K562 (cell line): ENCODE data around the gene DENND4C. TPM values are rescaled to one million over a fixed set of nuclear protein-coding genes. Genes with fewer than 3 reads are reported as not detected.
A peak's percentile ranks its signal among the peaks of the same experiment; 100 is the strongest.

ENCODE experiments used
- ATAC-seq: fragments of 200-7000 bp; cut with Tn5 transposase; 3 replicates; pipeline ENCODE4 v1.9.1; 2020; ENCODE audit warnings: moderate library complexity
- BruUV-seq: library from RNA; stranded (reverse); fragments of 400-500 nt; replicated peaks from 2 replicates; lab custom pipeline; 2021; lab: Mats Ljungman, UMichigan
- CTCF ChIA-PET: fragments of 300-600 bp; formaldehyde crosslinking; extraction: SDS; loops from one replicate; lab custom pipeline; 2021; ENCODE audit warnings: low intra/inter-chr PET ratio; lab: Yijun Ruan, JAX
- POLR2A ChIA-PET: fragments of 300-600, 350-650 bp; sonication (Branson Sonifier 250); formaldehyde crosslinking; extraction: SDS; loops from one replicate; lab custom pipeline; 2021; ENCODE audit warnings: antibody characterized with exemption, inconsistent platforms; lab: Yijun Ruan, JAX
- DNase-seq, 4 experiments: peaks; one replicate each; pipeline versions ENCODE4 v3.0.0 to v3.0.0-alpha.2; 2011 to 2018; ENCODE audit warnings: low spot score in 3 of 4, mixed read lengths in 3 of 4; ENCODE audit errors: extremely low read depth in 1 of 4
- FAIRE-seq: peaks from 2 replicates; lab custom pipeline; 2011; peaks lifted over from hg19 to GRCh38; lab: Jason Lieb, UNC
- H2AFZ ChIP-seq: 2 replicates; pipeline ENCODE4 v1.6.0; 2011; ENCODE audit warnings: low read depth, low read length, control low read depth, inconsistent platforms
- H3K27ac ChIP-seq: fragments of 200-600 bp; 3 replicates; pipeline ENCODE4 v1.8.0; 2011; ENCODE audit warnings: low read depth, mild to moderate bottlenecking, control low read depth, inconsistent platforms, low read length, moderate library complexity, mixed read lengths; ENCODE audit errors: extremely low read depth
- H3K27me3 ChIP-seq, 2 experiments: fragments of 300-600 bp in 1 of 2; 2 replicates in 1 of 2; 3 replicates in 1 of 2; pipeline versions ENCODE4 v1.6.0 to v1.8.0; 2011; ENCODE audit warnings: inconsistent platforms in 2 of 2, low read length in 2 of 2, mild to moderate bottlenecking in 1 of 2, mixed read lengths in 1 of 2, moderate library complexity in 1 of 2; ENCODE audit not compliant: control insufficient read depth in 2 of 2, insufficient read depth in 2 of 2
- H3K36me3 ChIP-seq: fragments of 300-600 bp; 3 replicates; pipeline ENCODE4 v1.8.0; 2011; ENCODE audit warnings: mild to moderate bottlenecking, low read length, inconsistent platforms; ENCODE audit not compliant: control insufficient read depth, insufficient read depth
- H3K4me1 ChIP-seq, 2 experiments: fragments of 200-600 bp in 1 of 2; replicated peaks in 1 of 2; 2 replicates in 1 of 2; 3 replicates in 1 of 2; pipeline versions ENCODE4 v1.5.1 to v1.8.0; 2011; ENCODE audit warnings: inconsistent platforms in 2 of 2, low read length in 2 of 2, mild to moderate bottlenecking in 1 of 2, mixed read lengths in 1 of 2, moderate library complexity in 1 of 2; ENCODE audit not compliant: control insufficient read depth in 2 of 2, insufficient read depth in 2 of 2
- H3K4me2 ChIP-seq: 2 replicates; pipeline ENCODE4 v1.6.1; 2011; ENCODE audit warnings: low read length, control low read depth, inconsistent platforms, mixed read lengths; ENCODE audit not compliant: insufficient read depth
- H3K4me3 ChIP-seq: fragments of 200-600 bp; sonication (generic), shearing (Covaris generic); 2 replicates; pipeline ENCODE4 v1.5.1; 2016; ENCODE audit warnings: control low read depth, inconsistent platforms
- H3K79me2 ChIP-seq: fragments of 200-600 bp; 3 replicates; pipeline ENCODE4 v1.8.0; 2011; ENCODE audit warnings: low read length, inconsistent platforms; ENCODE audit not compliant: control insufficient read depth, insufficient read depth
- H3K9ac ChIP-seq, 2 experiments: 2 replicates each; pipeline versions ENCODE4 v1.6.0 to v1.6.1; 2011; ENCODE audit warnings: low read depth in 2 of 2, low read length in 2 of 2, control low read depth in 1 of 2, inconsistent platforms in 1 of 2, mild to moderate bottlenecking in 1 of 2, mixed read lengths in 1 of 2; ENCODE audit not compliant: insufficient read depth in 1 of 2
- H3K9me1 ChIP-seq: one replicate; pipeline ENCODE4 v1.6.0; 2011; ENCODE audit warnings: inconsistent platforms, mild to moderate bottlenecking, low read length, moderate library complexity; ENCODE audit not compliant: control insufficient read depth, insufficient read depth
- H3K9me3 ChIP-seq: replicated peaks from 2 replicates; pipeline ENCODE4 v1.5.1; 2011; ENCODE audit warnings: low read depth, low read length, inconsistent platforms; ENCODE audit not compliant: control insufficient read depth, insufficient read depth
- H4K20me1 ChIP-seq: replicated peaks from 2 replicates; pipeline ENCODE4 v1.6.1; 2011; ENCODE audit warnings: low read length, inconsistent platforms, mixed read lengths; ENCODE audit not compliant: control insufficient read depth, insufficient read depth
- C11orf30 ChIP-seq: fragments of 450-650 bp; IDR thresholded peaks from 2 replicates; pipeline ENCODE4 v1.6.1; 2016; ENCODE audit warnings: low read depth, mild to moderate bottlenecking
- CBFA2T3 ChIP-seq: fragments of 450-650 bp; IDR thresholded peaks from 2 replicates; pipeline ENCODE4 v1.6.1; 2017
- COPS2 ChIP-seq: fragments of 450-650 bp; conservative IDR thresholded peaks from 2 replicates; pipeline ENCODE4 v1.6.1; 2016; ENCODE audit warnings: mild to moderate bottlenecking, moderate library complexity
- DIDO1 ChIP-seq: fragments of 450-650 bp; IDR thresholded peaks from 2 replicates; pipeline ENCODE4 v1.6.1; 2016; ENCODE audit warnings: low read depth, missing biosample characterization, missing genetic modification characterization
- HOXB6 ChIP-seq: fragments of 250-450 bp; sonication (Bioruptor Pico); IDR thresholded peaks from 2 replicates; pipeline ENCODE4 v1.5.1; 2022; ENCODE audit warnings: mild to moderate bottlenecking, borderline replicate concordance
- MAFF ChIP-seq: IDR thresholded peaks from 2 replicates; pipeline ENCODE4 v1.6.1; 2012; ENCODE audit warnings: low read length, improper control_type of control experiment
- MAFK ChIP-seq: IDR thresholded peaks from 2 replicates; pipeline ENCODE4 v1.6.1; 2011; ENCODE audit warnings: low read length, improper control_type of control experiment
- MBD1 ChIP-seq: fragments of 250-450 bp; sonication (Bioruptor Pico); IDR thresholded peaks from 2 replicates; pipeline ENCODE4 v1.8.0; 2022; ENCODE audit warnings: inconsistent platforms
- NCOA1 ChIP-seq: fragments of 450-650 bp; IDR thresholded peaks from 2 replicates; pipeline ENCODE4 v1.6.1; 2016; ENCODE audit warnings: low read depth
- PKNOX1 ChIP-seq: fragments of 450-650 bp; IDR thresholded peaks from 2 replicates; pipeline ENCODE4 v1.6.1; 2016
- PPARD ChIP-seq: fragments of 250-450 bp; sonication (Bioruptor Pico); IDR thresholded peaks from 2 replicates; pipeline ENCODE4 v1.8.0; 2022; ENCODE audit warnings: inconsistent platforms, mild to moderate bottlenecking, moderate library complexity
- PREB ChIP-seq: sonication (generic); formaldehyde crosslinking; IDR thresholded peaks from 2 replicates; pipeline ENCODE4 v1.8.1; 2023; ENCODE audit warnings: mild to moderate bottlenecking, missing genetic modification reagents
- SRSF1 ChIP-seq: fragments of 200-400 bp; formaldehyde crosslinking; IDR thresholded peaks from 2 replicates; pipeline ENCODE4 v1.6.1; 2017; ENCODE audit warnings: mild to moderate bottlenecking, low read depth, low read length, moderate library complexity
- STAG1 ChIP-seq: sonication (generic); formaldehyde crosslinking; IDR thresholded peaks from 2 replicates; pipeline ENCODE4 v1.5.0; 2020; ENCODE audit warnings: missing genetic modification reagents, borderline replicate concordance
- SUPT5H ChIP-seq: fragments of 450-650 bp; IDR thresholded peaks from 2 replicates; pipeline ENCODE4 v1.6.1; 2016
- ZBTB5 ChIP-seq: fragments of 450-650 bp; IDR thresholded peaks from 2 replicates; pipeline ENCODE4 v1.6.1; 2017; ENCODE audit warnings: antibody characterized with exemption
- ZNF12 ChIP-seq: sonication (generic); formaldehyde crosslinking; IDR thresholded peaks from 2 replicates; pipeline ENCODE4 v1.4.0; 2020; ENCODE audit warnings: mild to moderate bottlenecking, missing genetic modification reagents
- ZNF124 ChIP-seq: sonication (generic); formaldehyde crosslinking; IDR thresholded peaks from 2 replicates; pipeline ENCODE4 v1.8.1; 2022; ENCODE audit warnings: missing genetic modification reagents
- ZNF436 ChIP-seq: fragments of 250-450, 450-650 bp; sonication (Bioruptor Pico); formaldehyde crosslinking; IDR thresholded peaks from 2 replicates; pipeline ENCODE4 v1.7.0; 2020; ENCODE audit warnings: mild to moderate bottlenecking
- ZNF511 ChIP-seq: sonication (generic); formaldehyde crosslinking; IDR thresholded peaks from 2 replicates; pipeline ENCODE4 v1.8.0; 2022; ENCODE audit warnings: mild to moderate bottlenecking, missing genetic modification reagents
- in situ Hi-C: fragments of 300-500 bp; cut with MboI; formaldehyde crosslinking; loops from 4 replicates; pipeline ENCODE4 v1.15.0; 2018; ENCODE audit warnings: inconsistent platforms, mixed read lengths
- intact Hi-C: fragments of 100-400 bp; cut with micrococcal nuclease; formaldehyde crosslinking; loops from 2 replicates; pipeline ENCODE4 v1.14.2; 2022
- polyA plus RNA-seq, 8 experiments: library from polyadenylated mRNA; depleted of rRNA in 4 of 8; stranded (reverse) in 5 of 8; unstranded in 3 of 8; fragments of >200 nt; fragmentation: Nextera tagmentation in 2 of 8; fragmentation: Illumina TruSeq in 1 of 8; extraction: Ambion mirVana in 2 of 8; extraction: Trizol in 1 of 8; gene quantifications; 2 replicates each; pipeline versions ENCODE4 v1.2.1 to v1.2.3, GENCODE V29; 2011 to 2014; ENCODE audit warnings: inconsistent platforms in 1 of 8, missing spikeins in 1 of 8
- total RNA-seq, 7 experiments: library from RNA; depleted of rRNA in 6 of 7; stranded (reverse); fragments of >200 nt in 6 of 7; fragmentation: Illumina TruSeq in 2 of 7; extraction: Trizol in 2 of 7; gene quantifications; 2 replicates each; pipeline versions ENCODE4 v1.2.1 to v1.2.3, GENCODE V29; 2011 to 2021; ENCODE audit warnings: low replicate concordance in 1 of 7

Gene DENND4C
- total and polyA plus RNA-seq, 9 of the 15 experiments (the other 6 are each of a cell fraction or from before 2014, with no cell fraction given), result 4.8 to 31.8 (median 13.9) TPM

- H3K9ac ChIP-seq, result no peak overlapping the region
- BruUV-seq, result no TSS peak
- FAIRE-seq, result no peak
- H3K9me1 ChIP-seq, result no peaks in the 10 kb centered on the region
- POLR2A ChIA-PET, result no interaction called here
- no peaks in the 10 kb centered on the region for H3K9me3 ChIP-seq
- in situ Hi-C loops, result no loop called here
- H4K20me1 ChIP-seq, result no peaks in the 10 kb centered on the region
- no peak overlapping the region for H3K27ac ChIP-seq
- no peak for DNase-seq
- ATAC-seq, result no peak
- H2AFZ ChIP-seq, result no peak overlapping the region
- intact Hi-C loops, result no loop called here
- H3K79me2 ChIP-seq, result peaks cover 24% of the 10 kb centered on the region
- H3K27me3 ChIP-seq, result no peaks in the 10 kb centered on the region
- CTCF ChIA-PET, result no interaction called here
- no peak overlapping the region for H3K4me3 ChIP-seq
- H3K4me2 ChIP-seq, result no peak overlapping the region
- peaks cover 23% of the 10 kb centered on the region; the same call in 1 of the 3 replicates for H3K36me3 ChIP-seq
- peaks cover 0 to 7% of the 10 kb centered on the region in 2 experiments; a peak in 4 of 5 replicates for H3K4me1 ChIP-seq
- no peak for TF ChIP-seq PKNOX1
- no peak for TF ChIP-seq STAG1 (CRISPR knock-in tag)
- TF ChIP-seq NCOA1, result no peak
- no peak for TF ChIP-seq CBFA2T3
- TF ChIP-seq ZBTB5, result no peak
- peak; percentile 62; the same call in 1 of the 2 replicates for TF ChIP-seq MAFK
- no peak for TF ChIP-seq SRSF1
- TF ChIP-seq ZNF12 (CRISPR knock-in tag), result no peak
- no peak for TF ChIP-seq ZNF436 (CRISPR knock-in tag)
- TF ChIP-seq MAFF, result peak; percentile 56
- TF ChIP-seq PPARD (CRISPR knock-in tag), result no peak
- TF ChIP-seq ZNF124 (CRISPR knock-in tag), result no peak
- TF ChIP-seq ZNF511 (CRISPR knock-in tag), result no peak
- TF ChIP-seq HOXB6 (CRISPR knock-in tag), result no peak
- no peak for TF ChIP-seq MBD1 (CRISPR knock-in tag)
- no peak for TF ChIP-seq COPS2
- no peak for TF ChIP-seq PREB (CRISPR knock-in tag)
- TF ChIP-seq C11orf30, result peak; percentile 74; the same call in 1 of the 2 replicates
- no peak for TF ChIP-seq DIDO1 (tag)
- no peak for TF ChIP-seq SUPT5H
These were observed 59.6 kb downstream of the DENND4C start for GRCh38 chr9:19290103-19290502.
